ENCODE measurements around the gene METTL5.

- no peak for TF ChIP-seq CTCF (IDR thresholded peaks at IDR 0.05)
- TF ChIP-seq POLR2A (IDR thresholded peaks at IDR 0.05), result no peak
Measured at GRCh38 chr2:169828141-169828811, 3.6 kb upstream of the METTL5 start.

All from esophagus squamous epithelium (tissue), 4 donors.